ENCODE results near the gene COL6A2.

- TF ChIP-seq CTCF (IDR thresholded peaks at IDR 0.05) (no peak), EZH2 (IDR thresholded peaks at IDR 0.05) (no peak)
Measured at GRCh38 chr21:46155514-46156377, 57.8 kb downstream of the COL6A2 start, which contains the start of gene FTCD.

Data from neural progenitor cell (in vitro differentiated cells).